Keratinocyte (primary cell): Measurements from ENCODE around the gene VCL. TPM values are rescaled to one million over a fixed set of nuclear protein-coding genes. Genes with fewer than 3 reads are reported as not detected.

Experiments
- DNase-seq: peaks from one replicate; pipeline ENCODE4 v3.0.0-alpha.2; 2011; ENCODE audit warnings: low read depth, missing footprints, low spot score
- FAIRE-seq: peaks from 2 replicates; lab custom pipeline; 2011; peaks lifted over from hg19 to GRCh38; lab: Jason Lieb, UNC
- H2AFZ ChIP-seq: 2 replicates; pipeline ENCODE4 v1.6.0; 2012; ENCODE audit warnings: low read length, control low read depth, inconsistent platforms; ENCODE audit not compliant: control insufficient read depth
- H3K27ac ChIP-seq: 2 replicates; pipeline ENCODE4 v1.5.1; 2011; ENCODE audit warnings: low read length; ENCODE audit not compliant: control insufficient read depth, insufficient read depth
- H3K27me3 ChIP-seq: 3 replicates; pipeline ENCODE4 v1.6.0; 2011; ENCODE audit warnings: low read length; ENCODE audit not compliant: control insufficient read depth, insufficient read depth; ENCODE audit errors: extremely low read depth
- H3K36me3 ChIP-seq, 2 experiments: 2 replicates in 1 of 2; 3 replicates in 1 of 2; pipeline ENCODE4 v1.5.1; 2011; ENCODE audit warnings: low read length in 2 of 2, mild to moderate bottlenecking in 1 of 2; ENCODE audit not compliant: control insufficient read depth in 2 of 2, insufficient read depth in 2 of 2; ENCODE audit errors: extremely low read depth in 1 of 2
- H3K4me1 ChIP-seq: 3 replicates; pipeline ENCODE4 v1.5.1; 2011; ENCODE audit warnings: low read length; ENCODE audit not compliant: control insufficient read depth, insufficient read depth; ENCODE audit errors: extremely low read depth
- H3K4me2 ChIP-seq: 3 replicates; pipeline ENCODE4 v1.6.0; 2011; ENCODE audit warnings: low read depth, low read length; ENCODE audit not compliant: control insufficient read depth, insufficient read depth; ENCODE audit errors: extremely low read depth
- H3K4me3 ChIP-seq, 3 experiments: fragments of 200-600 bp in 1 of 3; sonication (generic) in 1 of 3; 2 replicates in 2 of 3; 3 replicates in 1 of 3; pipeline ENCODE4 v1.5.1; 2011 to 2016; ENCODE audit warnings: low read length in 3 of 3, mild to moderate bottlenecking in 3 of 3, control low read depth in 2 of 3, inconsistent platforms in 1 of 3, low read depth in 1 of 3, mixed read lengths in 1 of 3, mixed run types in 1 of 3, moderate library complexity in 1 of 3; ENCODE audit not compliant: control insufficient read depth in 2 of 3, insufficient read depth in 2 of 3; ENCODE audit errors: extremely low read depth in 1 of 3
- H3K79me2 ChIP-seq: 2 replicates; pipeline ENCODE4 v1.6.0; 2012; ENCODE audit warnings: low read length; ENCODE audit not compliant: control insufficient read depth, insufficient read depth
- H3K9ac ChIP-seq: 3 replicates; pipeline ENCODE4 v1.6.0; 2011; ENCODE audit warnings: low read length; ENCODE audit not compliant: control insufficient read depth, insufficient read depth; ENCODE audit errors: extremely low read depth
- H3K9me1 ChIP-seq: 3 replicates; pipeline ENCODE4 v1.6.0; 2011; ENCODE audit warnings: low read length; ENCODE audit not compliant: control insufficient read depth, insufficient read depth; ENCODE audit errors: extremely low read depth
- H3K9me3 ChIP-seq: 2 replicates; pipeline ENCODE4 v1.5.1; 2012; ENCODE audit warnings: low read depth, low read length; ENCODE audit not compliant: control insufficient read depth
- H4K20me1 ChIP-seq: 3 replicates; pipeline ENCODE4 v1.6.0; 2011; ENCODE audit warnings: low read length; ENCODE audit not compliant: control insufficient read depth, insufficient read depth; ENCODE audit errors: extremely low read depth
- CTCF ChIP-seq, 3 experiments: IDR thresholded peaks in 1 of 3; conservative IDR thresholded peaks in 1 of 3; optimal IDR thresholded peaks in 1 of 3; 2 replicates in 2 of 3; 3 replicates in 1 of 3; pipeline versions ENCODE3 to v1.5.1; 2011; ENCODE audit warnings: low read length in 3 of 3, mild to moderate bottlenecking in 3 of 3, moderate library complexity in 2 of 3, control low read depth in 1 of 3, inconsistent platforms in 1 of 3; ENCODE audit not compliant: insufficient read depth in 2 of 3; ENCODE audit errors: extremely low read depth in 1 of 3
- EZH2 ChIP-seq: IDR thresholded peaks from one replicate; pipeline ENCODE4 v1.6.1; 2012; ENCODE audit warnings: inconsistent platforms, mild to moderate bottlenecking, low read length, moderate library complexity
- dilution Hi-C: fragments of 300-500 bp; cut with MboI; formaldehyde crosslinking; loops from one replicate; pipeline ENCODE4 v1.7.0; 2020; ENCODE audit warnings: low sequenced_read_pairs; ENCODE audit not compliant: extremely low pct_ligation_motif_present
- polyA plus RNA-seq, 5 experiments: library from polyadenylated mRNA; depleted of rRNA in 3 of 5; stranded (reverse) in 3 of 5; stranded (forward) in 1 of 5; unstranded in 1 of 5; fragments of >200 nt; gene quantifications; 1 replicate in 1 of 5; 2 replicates in 3 of 5; 3 replicates in 1 of 5; pipeline versions ENCODE4 v1.2.1 to v1.2.3, GENCODE V29; 2011 to 2012; ENCODE audit warnings: missing spikeins in 2 of 5, low read depth in 1 of 5, low replicate concordance in 1 of 5

Gene VCL
- polyA plus RNA-seq, 1 donor (not counting 4 experiments of a cell fraction or from before 2014, with no cell fraction given), result 102 TPM

DNA sequence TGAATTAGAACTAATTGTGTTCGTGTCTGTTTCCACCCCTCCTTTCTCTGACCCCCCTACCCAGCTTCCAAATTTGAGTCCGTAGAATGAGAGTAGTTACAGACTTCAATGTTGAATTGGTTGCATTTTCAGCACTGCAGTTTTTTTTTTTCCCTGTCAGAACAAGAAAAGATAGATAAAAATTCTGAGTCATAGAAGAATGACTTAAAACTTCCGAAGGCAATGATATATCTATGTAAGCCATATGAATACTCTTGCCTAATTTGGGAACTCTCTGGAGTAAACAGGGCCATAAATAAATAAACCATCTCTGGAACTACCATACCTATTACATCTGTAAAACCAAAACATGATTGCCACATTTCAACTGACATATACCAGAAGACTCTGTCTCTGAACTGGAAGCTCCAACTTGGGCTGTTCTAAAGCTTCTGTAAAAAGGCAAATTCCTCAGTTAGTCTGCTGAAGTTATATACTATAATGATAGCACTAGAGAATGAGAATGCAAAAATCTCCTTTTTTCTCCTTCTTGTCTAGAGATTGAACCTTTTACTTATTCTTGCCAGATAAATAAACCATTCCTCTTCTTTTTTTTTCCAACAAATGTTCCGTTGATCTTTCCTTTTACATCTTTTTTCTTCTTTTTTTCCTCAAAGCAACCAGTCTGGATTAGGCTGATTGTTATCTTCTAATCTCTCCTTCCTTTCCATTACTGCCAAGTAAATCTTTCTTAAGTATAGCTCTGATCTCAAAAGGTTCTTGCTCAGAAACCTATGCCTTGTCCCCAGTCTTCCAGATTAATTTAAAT, 23.5 kb downstream of the VCL start:
- H3K9me3 ChIP-seq, result no peaks in the 10 kb centered on the region
- H3K27ac ChIP-seq, result peak overlapping the region; percentile 61
- no peaks in the 10 kb centered on the region for H3K9me1 ChIP-seq
- no peak for TF ChIP-seq CTCF (optimal IDR thresholded peaks at IDR 0.05 in 1 of 3, IDR thresholded peaks at IDR 0.05 in 1 of 3, conservative IDR thresholded peaks at IDR 0.05 in 1 of 3; ENCODE audit: extremely low read depth in 1 of 3, insufficient read depth in 2 of 3, low read length in 3 of 3)
- TF ChIP-seq EZH2, result no peak
- FAIRE-seq, result no peak
- peak overlapping the region; percentile 28 for H3K9ac ChIP-seq
- no peak for DNase-seq
- peak overlapping the region in 2 of 3 experiments; percentile 24 to 32 for H3K4me3 ChIP-seq
- H4K20me1 ChIP-seq, result no peaks in the 10 kb centered on the region
- H2AFZ ChIP-seq, result no peak overlapping the region
- peaks cover 83% of the 10 kb centered on the region for H3K79me2 ChIP-seq
- peak overlapping the region; percentile 71 for H3K4me2 ChIP-seq
- H3K36me3 ChIP-seq, result peaks cover 1 to 6% of the 10 kb centered on the region in 2 experiments
- dilution Hi-C loops, result no loop called here
- H3K27me3 ChIP-seq, result no peaks in the 10 kb centered on the region
- H3K4me1 ChIP-seq, result peaks cover 26% of the 10 kb centered on the region

- FAIRE-seq (no peak), DNase-seq (no peak)
- Histone ChIP-seq H3K4me3 (no peak overlapping the region), H3K4me2 (no peak overlapping the region), H3K79me2 (peaks cover 86% of the 10 kb centered on the region), H3K9me3 (no peaks in the 10 kb centered on the region), H3K27me3 (no peaks in the 10 kb centered on the region), H3K27ac (no peak overlapping the region), H3K9me1 (no peaks in the 10 kb centered on the region), H2AFZ (no peak overlapping the region), H3K4me1 (peaks cover 33% of the 10 kb centered on the region), H3K36me3 (peaks cover 1 to 6% of the 10 kb centered on the region in 2 experiments), H4K20me1 (peaks cover 2% of the 10 kb centered on the region), H3K9ac (no peak overlapping the region)
- dilution Hi-C loops, result no loop called here
- TF ChIP-seq EZH2 (no peak), CTCF (optimal IDR thresholded peaks at IDR 0.05 in 1 of 3, IDR thresholded peaks at IDR 0.05 in 1 of 3, conservative IDR thresholded peaks at IDR 0.05 in 1 of 3; ENCODE audit: extremely low read depth in 1 of 3, insufficient read depth in 2 of 3, low read length in 3 of 3) (no peak)
Observed at GRCh38 chr10:74022926-74023629, 25.2 kb downstream of the VCL start.
